ENCODE measurements around the gene NVL.
A peak's percentile ranks its signal among the peaks of the same experiment; 100 is the strongest.
"Not testable (repeated sequence)": the region's sequence is repeated elsewhere in the genome, so short reads cannot be mapped to it uniquely, and the experiment has no call there.

The NVL gene

GRCh38 chr1:224237119-224237881 is 92.7 kb downstream of the NVL start:
- no peak for DNase-seq (ENCODE audit: low read depth in 3 of 3, low spot score in 1 of 3)

- no peak for DNase-seq (ENCODE audit: low read depth in 3 of 3, low spot score in 1 of 3)
Measured at GRCh38 chr1:224235813-224236493, 94.0 kb downstream of the NVL start.

- no peak for DNase-seq (ENCODE audit: low read depth in 3 of 3, low spot score in 1 of 3)
Measured at GRCh38 chr1:224234017-224234416, 96.0 kb downstream of the NVL start.

GRCh38 chr1:224226849-224227502 is 103.0 kb downstream of the NVL start:
- DNase-seq (ENCODE audit: low read depth in 3 of 3, low spot score in 1 of 3), result no peak

GRCh38 chr1:224223819-224224714 is 105.9 kb downstream of the NVL start:
- DNase-seq (ENCODE audit: low read depth in 3 of 3, low spot score in 1 of 3), result no peak

- DNase-seq (ENCODE audit: low read depth in 3 of 3, low spot score in 1 of 3), result no peak
Measured at GRCh38 chr1:224219612-224220059, 110.3 kb downstream of the NVL start.

GRCh38 chr1:224219011-224219611 is 110.9 kb downstream of the NVL start:
- no peak for DNase-seq (ENCODE audit: low read depth in 3 of 3, low spot score in 1 of 3)

- no peak for DNase-seq (ENCODE audit: low read depth in 3 of 3, low spot score in 1 of 3)
Measured at GRCh38 chr1:224217655-224218623, 112.0 kb downstream of the NVL start.

GRCh38 chr1:224216382-224216781 is 113.6 kb downstream of the NVL start:
- DNase-seq (ENCODE audit: low read depth in 3 of 3, low spot score in 1 of 3), result no peak

GRCh38 chr1:224213438-224214119 is 116.4 kb downstream of the NVL start:
- no peak for DNase-seq (ENCODE audit: low read depth in 3 of 3, low spot score in 1 of 3)

GRCh38 chr1:224212618-224213061 is 117.3 kb downstream of the NVL start:
- no peak for DNase-seq (ENCODE audit: low read depth in 3 of 3, low spot score in 1 of 3)

- DNase-seq (ENCODE audit: low read depth in 3 of 3, low spot score in 1 of 3), result no peak
Measured at GRCh38 chr1:224211206-224211962, 118.6 kb downstream of the NVL start.

GRCh38 chr1:224205931-224206538 is 123.9 kb downstream of the NVL start:
- DNase-seq (ENCODE audit: low read depth in 3 of 3, low spot score in 1 of 3), result not testable (repeated sequence)

GRCh38 chr1:224205438-224205840 is 124.5 kb downstream of the NVL start:
- DNase-seq (ENCODE audit: low read depth in 3 of 3, low spot score in 1 of 3), result peak in 1 of 3 donors; percentile 9

- no peak for DNase-seq (ENCODE audit: low read depth in 3 of 3, low spot score in 1 of 3)
Measured at GRCh38 chr1:224203243-224204016, 126.5 kb downstream of the NVL start.

- no peak for DNase-seq (ENCODE audit: low read depth in 3 of 3, low spot score in 1 of 3)
Measured at GRCh38 chr1:224201853-224202252, 128.1 kb downstream of the NVL start.

- no peak for DNase-seq (ENCODE audit: low read depth in 3 of 3, low spot score in 1 of 3)
Measured at GRCh38 chr1:224201383-224201782, 128.6 kb downstream of the NVL start.
